ENCODE results near the gene ANKRD50. TPM values are rescaled to one million over a fixed set of nuclear protein-coding genes. Genes with fewer than 3 reads are reported as not detected.

Gene ANKRD50
- total RNA-seq, 1 donor from 2014 or later, result 29.4 TPM

GRCh38 chr4:124684301-124684700 lies 28.2 kb downstream of the ANKRD50 start:
- peaks cover 5% of the 10 kb centered on the region for H3K4me1 ChIP-seq (ENCODE audit: insufficient read depth, low read length)
- Mint-ChIP-seq H3K4me3 (ENCODE audit: unreplicated experiment) (no peak overlapping the region), H3K4me1 (ENCODE audit: low read depth, unreplicated experiment) (peaks cover 20% of the 10 kb centered on the region), H3K36me3 (ENCODE audit: low read depth, unreplicated experiment) (no peaks in the 10 kb centered on the region), H3K27ac (ENCODE audit: unreplicated experiment) (no peak overlapping the region), H3K27me3 (ENCODE audit: low read depth, unreplicated experiment) (no peaks in the 10 kb centered on the region), H3K9me3 (ENCODE audit: unreplicated experiment) (no peaks in the 10 kb centered on the region)
- H4K20me1 ChIP-seq (ENCODE audit: insufficient read depth, low read length), result peaks cover 30% of the 10 kb centered on the region
- H3K9me3 ChIP-seq (ENCODE audit: insufficient read depth, low read depth, low read length), result no peaks in the 10 kb centered on the region
- H2AFZ ChIP-seq (ENCODE audit: low read depth, low read length), result no peak overlapping the region
- no peak overlapping the region for H3K4me3 ChIP-seq (ENCODE audit: insufficient read depth, low read depth, low read length)
- no peaks in the 10 kb centered on the region for H3K36me3 ChIP-seq (ENCODE audit: insufficient read depth, low read length)
- H3K9ac ChIP-seq (ENCODE audit: low read length), result no peak overlapping the region
- H3K27ac ChIP-seq (ENCODE audit: low read depth, low read length), result no peak overlapping the region
- DNase-seq (ENCODE audit: low read depth) (no peak), FAIRE-seq (peak; percentile 49)
- H3K4me2 ChIP-seq (ENCODE audit: low read length), result no peak overlapping the region
- TF ChIP-seq EZH2 (IDR thresholded peaks at IDR 0.05; ENCODE audit: insufficient read depth, low read length) (no peak), CTCF (IDR thresholded peaks at IDR 0.05; ENCODE audit: insufficient read depth, low read depth, low read length) (no peak)
- no peaks in the 10 kb centered on the region for H3K27me3 ChIP-seq (ENCODE audit: insufficient read depth, low read length)
- peaks cover 97% of the 10 kb centered on the region for H3K79me2 ChIP-seq (ENCODE audit: insufficient read depth, low read length)

- FAIRE-seq, result no peak
- no peak overlapping the region for H3K4me3 ChIP-seq (ENCODE audit: insufficient read depth, low read depth, low read length)
- H3K36me3 ChIP-seq (ENCODE audit: insufficient read depth, low read length), result peaks cover 9% of the 10 kb centered on the region
- Mint-ChIP-seq H3K9me3 (ENCODE audit: unreplicated experiment) (no peaks in the 10 kb centered on the region), H3K4me1 (ENCODE audit: low read depth, unreplicated experiment) (peaks cover 20% of the 10 kb centered on the region), H3K27me3 (ENCODE audit: low read depth, unreplicated experiment) (no peaks in the 10 kb centered on the region), H3K4me3 (ENCODE audit: unreplicated experiment) (no peak overlapping the region), H3K27ac (ENCODE audit: unreplicated experiment) (no peak overlapping the region), H3K36me3 (ENCODE audit: low read depth, unreplicated experiment) (no peaks in the 10 kb centered on the region)
- H3K79me2 ChIP-seq (ENCODE audit: insufficient read depth, low read length), result peaks cover 82% of the 10 kb centered on the region
- no peak overlapping the region for H3K9ac ChIP-seq (ENCODE audit: low read length)
- no peak overlapping the region for H2AFZ ChIP-seq (ENCODE audit: low read depth, low read length)
- H3K4me2 ChIP-seq (ENCODE audit: low read length), result no peak overlapping the region
- no peaks in the 10 kb centered on the region for H3K9me3 ChIP-seq (ENCODE audit: insufficient read depth, low read depth, low read length)
- H3K27ac ChIP-seq (ENCODE audit: low read depth, low read length), result no peak overlapping the region
- peaks cover 25% of the 10 kb centered on the region for H4K20me1 ChIP-seq (ENCODE audit: insufficient read depth, low read length)
- no peak for DNase-seq (ENCODE audit: low read depth)
- H3K4me1 ChIP-seq (ENCODE audit: insufficient read depth, low read length), result peaks cover 5% of the 10 kb centered on the region
- no peak for TF ChIP-seq CTCF (IDR thresholded peaks at IDR 0.05; ENCODE audit: insufficient read depth, low read depth, low read length)
- TF ChIP-seq EZH2 (IDR thresholded peaks at IDR 0.05; ENCODE audit: insufficient read depth, low read length), result no peak
- H3K27me3 ChIP-seq (ENCODE audit: insufficient read depth, low read length), result no peaks in the 10 kb centered on the region
Measured at GRCh38 chr4:124682384-124682783, 30.1 kb downstream of the ANKRD50 start.

GRCh38 chr4:124666496-124666895 lies 46.0 kb downstream of the ANKRD50 start:
- H3K9ac ChIP-seq (ENCODE audit: low read length), result no peak overlapping the region
- no peaks in the 10 kb centered on the region for H3K9me3 ChIP-seq (ENCODE audit: insufficient read depth, low read depth, low read length)
- TF ChIP-seq EZH2 (IDR thresholded peaks at IDR 0.05; ENCODE audit: insufficient read depth, low read length) (no peak), CTCF (IDR thresholded peaks at IDR 0.05; ENCODE audit: insufficient read depth, low read depth, low read length) (no peak)
- H3K4me1 Mint-ChIP-seq (ENCODE audit: low read depth, unreplicated experiment), result no peaks in the 10 kb centered on the region
- H4K20me1 ChIP-seq (ENCODE audit: insufficient read depth, low read length), result peaks cover 16% of the 10 kb centered on the region
- peaks cover 38% of the 10 kb centered on the region for H3K36me3 ChIP-seq (ENCODE audit: insufficient read depth, low read length)
- peaks cover 19% of the 10 kb centered on the region for H3K36me3 Mint-ChIP-seq (ENCODE audit: low read depth, unreplicated experiment)
- no peak overlapping the region for H3K4me3 ChIP-seq (ENCODE audit: insufficient read depth, low read depth, low read length)
- no peaks in the 10 kb centered on the region for H3K27me3 Mint-ChIP-seq (ENCODE audit: low read depth, unreplicated experiment)
- H3K4me1 ChIP-seq (ENCODE audit: insufficient read depth, low read length), result no peaks in the 10 kb centered on the region
- H3K4me2 ChIP-seq (ENCODE audit: low read length), result no peak overlapping the region
- no peak overlapping the region for H3K27ac ChIP-seq (ENCODE audit: low read depth, low read length)
- FAIRE-seq (no peak), DNase-seq (ENCODE audit: low read depth) (no peak)
- H3K9me3 Mint-ChIP-seq (ENCODE audit: unreplicated experiment), result no peaks in the 10 kb centered on the region
- no peak overlapping the region for H3K27ac Mint-ChIP-seq (ENCODE audit: unreplicated experiment)
- no peaks in the 10 kb centered on the region for H3K27me3 ChIP-seq (ENCODE audit: insufficient read depth, low read length)
- no peak overlapping the region for H2AFZ ChIP-seq (ENCODE audit: low read depth, low read length)
- peaks cover 23% of the 10 kb centered on the region for H3K79me2 ChIP-seq (ENCODE audit: insufficient read depth, low read length)
- H3K4me3 Mint-ChIP-seq (ENCODE audit: unreplicated experiment), result no peak overlapping the region
